Panc1 (cell line): ENCODE measurements around the gene PITRM1.

ENCODE experiments used
- CTCF ChIP-seq: fragments of 450-650 bp; IDR thresholded peaks from 2 replicates; pipeline ENCODE4 v1.5.1; 2017; ENCODE audit warnings: mild to moderate bottlenecking
- SIN3A ChIP-seq: IDR thresholded peaks from 2 replicates; pipeline ENCODE4 v1.6.1; 2012; ENCODE audit warnings: low read depth, mild to moderate bottlenecking, low read length, moderate library complexity, borderline replicate concordance; ENCODE audit not compliant: insufficient read depth

DNA sequence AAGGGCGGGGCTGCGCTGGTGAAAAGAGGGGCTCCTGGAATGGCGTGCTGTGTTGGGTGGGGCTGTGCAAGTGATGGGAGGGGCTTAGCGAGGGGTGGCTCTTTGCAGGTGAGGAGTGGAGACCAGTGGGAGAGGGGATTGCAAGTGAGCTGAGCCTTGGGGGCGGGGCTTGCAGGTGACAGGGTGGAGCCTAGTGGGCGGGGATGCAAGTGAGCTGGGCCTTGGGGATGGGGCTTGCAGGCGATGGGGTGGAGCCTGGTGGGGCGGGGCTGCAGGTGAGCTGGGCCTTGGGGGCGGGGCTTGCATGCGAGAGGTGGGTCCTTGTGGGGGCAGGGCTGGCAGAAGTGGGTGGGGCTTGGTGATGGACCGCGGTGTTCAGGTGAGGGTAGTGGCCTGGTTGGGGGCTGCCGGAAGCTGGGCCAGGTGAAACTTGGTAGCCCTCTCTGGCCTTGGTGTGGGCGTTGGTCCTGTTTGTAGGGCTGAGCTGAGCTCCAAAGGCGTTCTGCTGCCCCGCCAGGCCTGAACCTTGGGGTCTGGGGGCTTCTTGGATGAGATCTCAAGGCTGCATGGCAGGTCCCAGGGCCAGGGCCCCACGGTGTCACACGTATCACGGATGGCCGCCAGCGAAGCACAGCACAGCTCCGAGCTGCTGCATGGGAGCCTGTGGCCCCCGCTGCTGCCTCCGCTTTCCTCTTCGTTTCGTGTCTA, 743 bp upstream of the PITRM1 start:
- TF ChIP-seq SIN3A, result no peak
- TF ChIP-seq CTCF, result no peak
